GM18519 (cell line): ENCODE results near the gene ZNF683.
"Not testable (repeated sequence)": the region's sequence is repeated elsewhere in the genome, so short reads cannot be mapped to it uniquely, and the experiment has no call there.

Experiments
- ATAC-seq: cut with Tn5 transposase; IDR thresholded peaks from one replicate; pipeline ENCODE4 v1.9.1; 2021; ENCODE audit warnings: mild to moderate bottlenecking, moderate library complexity; ENCODE audit not compliant: unreplicated experiment, low FRiP score

ZNF683 gene

GRCh38 chr1:26387447-26387846 lies 14.9 kb upstream of the ZNF683 start:
- no peak for ATAC-seq

DNA sequence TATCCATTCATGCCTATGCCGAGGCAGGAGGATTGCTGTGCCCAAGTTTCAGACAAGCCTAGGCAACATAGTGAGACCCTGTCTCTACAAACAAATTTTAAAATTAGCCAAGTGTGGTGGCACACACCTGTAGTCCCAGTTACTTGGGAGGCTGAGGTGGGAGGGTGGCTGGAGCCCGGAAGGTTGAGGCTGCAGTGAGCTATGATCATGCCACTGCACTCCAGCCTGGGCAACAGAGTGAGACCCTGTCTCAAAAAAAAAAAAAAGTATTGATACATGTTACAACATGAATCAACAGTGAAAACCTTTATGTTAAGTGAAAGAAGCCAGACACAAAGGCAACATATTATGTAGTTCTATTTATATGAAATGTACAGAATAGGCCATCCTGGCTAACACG lies 12.5 kb upstream of the ZNF683 start:
- ATAC-seq, result not testable (repeated sequence)

- no peak for ATAC-seq
These were observed 11.5 kb upstream of the ZNF683 start for GRCh38 chr1:26384076-26384475.

- ATAC-seq, result no peak
These were observed 6.3 kb upstream of the ZNF683 start for GRCh38 chr1:26378879-26379251.

- no peak for ATAC-seq
These were observed 5.7 kb upstream of the ZNF683 start for GRCh38 chr1:26378088-26378878.

DNA sequence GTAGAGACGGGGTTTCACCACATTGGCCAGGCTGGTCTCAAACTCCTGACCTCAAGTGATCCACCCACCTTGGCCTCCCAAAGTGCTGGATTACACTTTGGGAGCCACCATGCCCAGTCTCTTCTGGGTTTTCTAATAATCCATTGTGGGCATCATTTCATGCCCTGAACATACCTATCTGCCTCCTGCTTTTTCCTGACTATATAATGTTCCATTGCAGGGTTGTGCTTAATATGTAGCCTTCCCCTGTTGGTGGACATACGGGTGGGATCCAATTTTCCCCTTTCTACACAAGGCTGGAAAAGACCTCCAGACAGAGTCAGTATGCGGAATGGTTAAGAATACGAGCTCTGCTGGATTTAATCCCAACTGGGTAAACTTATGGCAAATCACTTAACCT lies 3.5 kb upstream of the ZNF683 start:
- no peak for ATAC-seq

DNA sequence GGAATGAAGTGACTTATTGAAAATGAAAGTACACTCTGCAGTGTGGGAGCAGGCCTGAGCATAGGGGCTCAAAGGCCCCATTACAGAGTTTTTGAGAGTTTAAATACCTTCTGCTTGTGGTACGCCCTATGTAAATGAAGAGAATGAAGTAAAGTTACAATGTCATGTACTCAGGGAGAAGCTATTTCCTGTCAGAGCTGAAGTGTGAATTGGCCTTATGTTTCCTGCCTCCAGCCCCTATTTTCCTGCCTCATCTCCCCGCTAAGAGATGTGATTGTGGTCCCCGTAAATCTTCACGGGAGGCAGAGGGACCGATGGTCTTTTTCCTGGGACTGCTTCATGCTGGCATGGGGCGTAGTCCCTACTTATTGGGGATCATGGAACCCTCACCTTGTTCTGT lies 2.5 kb upstream of the ZNF683 start:
- no peak for ATAC-seq

DNA sequence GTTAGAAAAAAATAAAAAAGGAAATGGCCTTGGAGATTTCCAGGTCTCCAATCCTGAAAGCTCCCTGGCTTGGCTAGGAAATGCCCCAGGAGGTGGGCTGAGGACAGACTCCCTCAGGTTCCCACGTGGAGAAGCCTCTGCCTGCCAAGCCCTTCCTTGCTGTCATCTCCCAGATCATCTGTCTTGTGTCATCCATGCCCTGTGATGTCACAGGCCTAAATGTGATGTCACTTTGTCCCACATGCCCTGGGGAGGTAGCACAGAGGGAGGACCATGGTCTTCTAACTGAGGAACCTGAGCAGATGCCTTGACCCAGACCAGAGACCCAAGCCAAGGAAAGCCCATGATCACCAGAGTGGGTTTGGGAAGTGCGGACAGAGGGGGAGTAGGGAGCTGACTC lies 1.8 kb upstream of the ZNF683 start:
- ATAC-seq, result not testable (repeated sequence)

- ATAC-seq, result no peak
These were observed 1.2 kb upstream of the ZNF683 start for GRCh38 chr1:26373789-26374188.

DNA sequence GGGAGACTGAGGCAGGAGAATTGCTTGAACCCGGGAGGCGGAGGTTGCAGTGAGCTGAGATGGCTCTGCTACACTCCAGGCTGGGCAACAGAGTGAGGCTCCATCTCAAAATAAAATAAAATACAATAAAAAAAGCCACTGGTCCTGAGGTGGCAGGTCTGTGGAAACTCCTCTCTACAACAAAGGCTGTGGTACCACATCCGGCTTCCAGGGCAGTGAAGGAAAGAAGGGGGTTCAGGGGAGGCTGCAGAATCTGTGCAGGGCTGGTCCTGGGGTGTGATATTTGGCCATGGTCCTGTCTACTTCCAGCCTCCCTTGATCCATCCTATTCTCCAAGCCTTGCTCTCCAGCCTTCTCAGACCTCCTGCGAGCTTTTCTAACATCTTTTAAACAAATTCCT lies 731 bp upstream of the ZNF683 start:
- ATAC-seq, result no peak

- ATAC-seq, result no peak
These were observed 511 bp downstream of the ZNF683 start for GRCh38 chr1:26372039-26372438.

- no peak for ATAC-seq
These were observed 1.8 kb downstream of the ZNF683 start for GRCh38 chr1:26370591-26371382.

GRCh38 chr1:26368486-26368885 lies 4.1 kb downstream of the ZNF683 start:
- no peak for ATAC-seq

DNA sequence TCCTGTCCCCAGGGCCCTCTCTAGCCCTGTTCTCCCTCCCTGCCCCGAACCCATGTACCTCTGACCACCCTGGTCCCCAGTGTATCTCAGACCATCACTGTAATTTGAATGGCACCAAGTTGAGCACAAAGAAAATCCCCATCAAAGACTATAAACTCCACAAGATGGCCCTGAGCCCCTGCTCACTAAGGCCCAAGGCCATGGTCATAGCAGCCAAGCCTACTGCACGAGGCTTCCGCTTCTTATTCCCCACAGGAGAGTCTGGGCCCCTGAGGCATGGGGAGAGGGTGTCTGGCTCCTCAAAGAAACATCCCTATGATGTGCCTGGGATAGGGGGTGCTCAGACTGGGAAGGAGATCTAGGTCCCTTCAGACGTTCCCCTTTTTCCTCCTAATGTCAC lies 4.5 kb downstream of the ZNF683 start:
- no peak for ATAC-seq

GRCh38 chr1:26367441-26367840 lies 5.1 kb downstream of the ZNF683 start:
- ATAC-seq, result no peak

GRCh38 chr1:26364956-26365355 lies 7.6 kb downstream of the ZNF683 start:
- ATAC-seq, result no peak

DNA sequence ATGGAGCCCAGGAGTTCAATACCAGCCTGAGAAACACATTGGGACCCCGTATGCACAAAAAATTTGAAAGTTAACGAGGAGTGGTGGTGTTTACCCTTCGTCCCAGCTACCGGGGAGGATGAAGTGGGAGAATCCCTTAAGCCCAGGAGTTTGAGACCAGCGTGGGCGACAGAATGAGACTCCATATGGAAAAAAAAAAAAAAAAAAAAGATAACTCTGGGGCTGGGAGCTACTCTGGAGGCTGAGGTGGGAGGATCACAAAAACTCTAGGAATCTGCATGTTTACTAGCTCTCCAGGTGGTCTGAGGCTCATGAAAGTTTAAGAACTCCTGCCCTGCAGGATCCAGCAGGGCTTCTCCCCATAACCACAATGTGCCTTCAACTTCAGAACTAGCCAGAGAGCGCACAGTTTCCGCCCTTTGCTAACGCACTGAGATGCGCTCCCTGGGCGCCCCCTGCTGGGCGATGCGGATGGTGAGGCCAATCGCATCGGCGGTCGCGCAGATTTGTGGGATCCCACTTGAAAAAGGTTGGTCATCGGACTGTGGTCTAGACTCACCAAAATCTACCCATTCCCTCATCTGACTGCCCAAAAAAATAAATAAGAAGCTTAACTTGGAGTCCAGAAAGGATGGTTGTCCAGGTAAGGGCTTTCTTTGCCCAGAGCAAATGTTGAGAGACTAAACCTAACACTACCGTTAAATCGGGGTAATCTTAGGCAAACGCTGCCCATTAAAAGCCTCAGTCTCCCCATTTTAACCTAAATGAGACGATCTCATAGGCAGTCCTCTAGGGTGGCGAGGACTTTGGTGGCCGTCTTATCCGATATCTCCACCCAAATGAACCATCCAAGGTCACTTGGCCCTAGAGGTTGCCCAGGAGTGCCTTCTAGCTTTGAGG lies 8.8 kb downstream of the ZNF683 start:
- no peak for ATAC-seq

DNA sequence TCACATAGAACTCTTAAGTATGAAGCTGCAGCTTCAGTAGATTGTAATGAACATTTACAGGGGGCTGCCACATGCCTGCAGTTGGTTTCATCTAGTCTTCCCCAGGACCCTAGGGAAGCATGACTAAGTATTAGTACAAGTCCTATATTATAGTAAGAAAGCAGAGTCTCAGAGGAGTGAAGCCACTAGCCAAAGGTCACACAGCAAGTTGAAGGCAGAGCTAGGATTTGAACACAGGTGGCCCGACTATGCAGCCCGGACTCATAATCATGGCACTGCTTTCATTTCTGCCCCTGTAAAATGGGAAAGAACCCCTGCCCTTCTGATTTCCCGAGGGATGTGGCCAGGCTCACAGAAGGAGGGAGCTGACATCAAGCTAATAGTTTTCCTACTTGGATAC lies 10.2 kb downstream of the ZNF683 start:
- ATAC-seq, result no peak

DNA sequence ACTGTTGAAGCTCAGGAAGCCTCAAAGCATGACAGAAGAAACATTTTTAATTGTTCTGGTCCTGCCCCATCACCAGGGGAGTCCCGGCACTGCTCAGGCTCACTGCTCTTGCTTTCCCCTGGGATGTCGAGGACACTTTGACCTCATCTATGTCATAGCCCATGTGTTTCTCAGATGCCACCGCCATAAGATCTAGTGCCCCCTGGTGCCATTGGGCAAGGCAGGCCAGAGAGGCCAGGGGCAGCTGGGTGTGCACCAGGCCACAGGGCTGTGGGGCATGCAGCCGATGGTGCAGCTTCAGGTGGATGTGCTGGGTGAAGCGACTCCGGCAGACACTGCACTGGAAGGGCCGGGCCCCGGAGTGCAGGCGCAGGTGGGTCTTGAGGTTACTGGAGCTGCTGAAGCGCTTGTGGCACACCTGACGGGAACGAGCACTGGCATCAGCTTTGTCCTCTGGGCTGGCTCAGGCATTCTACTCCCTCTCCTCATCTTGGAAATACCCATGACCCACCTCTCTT lies 10.9 kb downstream of the ZNF683 start:
- ATAC-seq, result no peak

DNA sequence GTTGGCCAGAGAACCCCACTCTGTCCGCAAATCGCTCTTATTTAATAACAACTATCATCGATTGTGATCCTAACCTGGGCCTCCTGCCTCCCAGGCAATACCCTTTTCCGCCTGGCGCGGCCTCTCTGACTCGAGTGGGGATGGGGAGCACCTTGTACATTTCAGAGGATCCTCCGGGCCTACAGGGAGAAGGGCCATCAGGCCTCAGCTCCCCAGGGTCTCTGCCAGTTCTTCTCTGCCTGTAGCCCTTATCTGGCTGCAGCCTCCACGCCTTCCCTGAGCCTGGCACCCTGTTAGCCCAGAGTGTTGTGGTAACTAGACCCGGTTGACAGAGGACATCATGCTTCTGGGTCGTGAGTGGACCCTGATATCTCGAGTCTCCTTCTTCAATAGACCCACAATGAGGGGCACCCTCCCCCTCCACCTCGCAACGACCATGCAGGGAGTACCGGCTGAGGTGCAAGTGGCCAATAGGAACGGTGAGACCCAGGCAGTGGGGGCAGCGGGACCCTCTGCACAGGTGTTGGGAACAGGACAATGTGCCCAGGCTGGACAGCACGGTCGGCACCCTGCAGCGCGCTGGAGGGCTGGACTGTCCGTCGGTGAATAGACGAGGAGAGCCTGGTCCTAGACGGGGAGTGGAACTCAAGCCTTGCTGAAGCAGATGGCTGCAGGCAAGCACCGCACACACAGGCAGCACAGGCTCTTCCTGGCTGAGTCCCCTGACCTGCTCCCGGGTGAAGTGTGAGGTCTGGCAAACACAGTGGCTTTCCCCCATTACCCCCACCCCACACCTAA lies 11.5 kb downstream of the ZNF683 start:
- ATAC-seq, result no peak
